Stomach smooth muscle (tissue), 2 donors: ENCODE data around the gene SLC4A4.

Experiments used
- H3K27ac ChIP-seq: one replicate; pipeline ENCODE4 v1.7.0; 2013; ENCODE audit warnings: mild to moderate bottlenecking, low read length, inconsistent platforms
- H3K27me3 ChIP-seq, 2 donors: one replicate each; pipeline ENCODE4 v1.7.0; 2013; ENCODE audit warnings: low read length in 2 of 2; ENCODE audit not compliant: insufficient read depth in 2 of 2, control insufficient read depth in 1 of 2
- H3K36me3 ChIP-seq, 2 donors: one replicate each; pipeline ENCODE4 v1.7.0; 2013; ENCODE audit warnings: low read length in 2 of 2; ENCODE audit not compliant: control insufficient read depth in 2 of 2, insufficient read depth in 2 of 2
- H3K4me1 ChIP-seq: one replicate; pipeline ENCODE4 v1.7.0; 2013; ENCODE audit warnings: low read length; ENCODE audit not compliant: control insufficient read depth, insufficient read depth
- H3K4me3 ChIP-seq, 2 donors: one replicate each; pipeline ENCODE4 v1.7.0; 2013; ENCODE audit warnings: low read length in 2 of 2
- H3K9ac ChIP-seq, 2 donors: one replicate each; pipeline ENCODE4 v1.7.0; 2013; ENCODE audit warnings: low read length in 2 of 2, mild to moderate bottlenecking in 1 of 2
- H3K9me3 ChIP-seq, 2 donors: one replicate each; pipeline ENCODE4 v1.7.0; 2013; ENCODE audit warnings: low read length in 2 of 2; ENCODE audit not compliant: control insufficient read depth in 2 of 2
- donor health status: healthy.
- donor health status: Pancreatic carcinoma.

SLC4A4 gene

GRCh38 chr4:71494539-71494938 lies 155.7 kb downstream of the SLC4A4 start:
- H3K36me3 ChIP-seq, result no peaks in the 10 kb centered on the region
- no peak overlapping the region for H3K9ac ChIP-seq
- no peak overlapping the region for H3K4me3 ChIP-seq
- H3K27ac ChIP-seq, result no peak overlapping the region
- no peaks in the 10 kb centered on the region for H3K9me3 ChIP-seq
- H3K27me3 ChIP-seq, result no peaks in the 10 kb centered on the region
- H3K4me1 ChIP-seq, result no peaks in the 10 kb centered on the region

DNA sequence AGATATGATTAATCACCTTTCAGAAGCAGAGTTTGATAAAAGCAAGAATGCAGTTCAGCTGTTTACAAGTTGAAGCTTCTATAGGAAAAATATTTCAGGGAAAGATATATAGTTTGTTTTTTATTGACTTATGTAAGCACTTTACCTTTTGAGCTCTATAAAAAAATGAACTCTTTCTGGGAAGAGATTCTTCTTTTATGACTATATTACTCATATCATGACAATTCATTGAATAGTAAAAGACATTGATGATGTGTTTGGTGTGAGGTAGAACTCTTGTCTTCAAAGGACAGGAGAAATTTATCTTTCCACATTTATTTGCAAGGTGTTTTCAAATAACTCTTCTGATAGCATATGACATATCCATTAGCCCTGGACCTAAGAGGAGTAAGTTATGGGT lies 156.6 kb downstream of the SLC4A4 start:
- Histone ChIP-seq H3K27me3 (no peaks in the 10 kb centered on the region), H3K9me3 (no peaks in the 10 kb centered on the region), H3K27ac (no peak overlapping the region), H3K36me3 (no peaks in the 10 kb centered on the region), H3K9ac (no peak overlapping the region), H3K4me1 (no peaks in the 10 kb centered on the region), H3K4me3 (no peak overlapping the region)

GRCh38 chr4:71497078-71497477 lies 158.3 kb downstream of the SLC4A4 start:
- no peaks in the 10 kb centered on the region for H3K9me3 ChIP-seq

GRCh38 chr4:71498002-71498401 lies 159.2 kb downstream of the SLC4A4 start:
- H3K9ac ChIP-seq, result no peak overlapping the region
- no peaks in the 10 kb centered on the region for H3K27me3 ChIP-seq
- H3K36me3 ChIP-seq, result no peaks in the 10 kb centered on the region
- no peak overlapping the region for H3K27ac ChIP-seq
- H3K4me1 ChIP-seq, result no peaks in the 10 kb centered on the region
- H3K4me3 ChIP-seq, result no peak overlapping the region
- no peaks in the 10 kb centered on the region for H3K9me3 ChIP-seq

More at GRCh38 chr4:71497078-71497477, 158.3 kb downstream of the SLC4A4 start:
- Histone ChIP-seq H3K36me3 (no peaks in the 10 kb centered on the region), H3K27me3 (no peaks in the 10 kb centered on the region), H3K9ac (no peak overlapping the region), H3K4me3 (no peak overlapping the region), H3K4me1 (no peaks in the 10 kb centered on the region), H3K27ac (no peak overlapping the region)

DNA sequence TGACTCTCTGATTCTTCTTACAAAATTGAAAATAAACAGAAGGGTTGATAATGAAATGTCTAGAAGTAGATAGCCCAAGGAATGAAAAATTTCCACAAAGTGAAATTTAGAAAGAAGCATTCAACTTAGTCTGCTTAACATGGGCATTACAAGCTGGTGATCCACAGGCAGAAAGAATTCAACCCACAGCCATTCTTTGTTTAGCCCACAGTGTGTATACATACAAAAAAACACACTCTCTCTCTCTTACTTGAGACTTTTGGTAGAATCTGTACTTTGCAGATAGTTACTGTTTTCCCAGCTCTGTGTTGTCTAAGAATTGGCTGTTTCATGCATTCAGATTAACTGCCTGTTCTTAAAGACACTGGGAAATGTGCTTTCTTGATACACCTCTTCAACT lies 159.8 kb downstream of the SLC4A4 start:
- no peaks in the 10 kb centered on the region for H3K4me1 ChIP-seq
- H3K27ac ChIP-seq, result no peak overlapping the region
- H3K9me3 ChIP-seq, result no peaks in the 10 kb centered on the region
- no peak overlapping the region for H3K9ac ChIP-seq
- no peaks in the 10 kb centered on the region for H3K27me3 ChIP-seq
- H3K4me3 ChIP-seq, result no peak overlapping the region
- no peaks in the 10 kb centered on the region for H3K36me3 ChIP-seq

DNA sequence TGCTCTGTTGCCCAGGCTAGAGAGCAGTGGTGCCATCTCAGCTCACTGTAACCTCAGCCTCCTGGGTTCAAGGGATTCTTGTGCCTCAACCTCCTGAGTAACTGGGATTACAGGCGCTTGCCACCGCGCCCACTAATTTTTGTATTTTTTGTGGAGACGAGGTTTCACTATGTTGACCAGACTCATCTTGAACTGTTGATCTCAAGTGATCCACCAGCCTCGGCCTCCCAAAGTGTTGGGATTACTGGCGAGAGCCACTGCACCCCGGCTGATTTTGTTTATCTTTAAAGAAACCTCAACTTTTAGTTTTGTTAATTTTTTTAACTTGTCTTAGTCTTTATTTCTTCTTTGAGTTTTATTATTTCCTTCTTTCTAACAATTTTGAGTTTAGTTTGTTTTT lies 163.2 kb downstream of the SLC4A4 start:
- Histone ChIP-seq H3K9me3 (no peaks in the 10 kb centered on the region), H3K4me3 (no peak overlapping the region), H3K9ac (no peak overlapping the region), H3K27me3 (no peaks in the 10 kb centered on the region), H3K27ac (no peak overlapping the region), H3K36me3 (no peaks in the 10 kb centered on the region), H3K4me1 (no peaks in the 10 kb centered on the region)

GRCh38 chr4:71518283-71518989 lies 179.6 kb downstream of the SLC4A4 start:
- Histone ChIP-seq H3K4me3 (no peak overlapping the region), H3K27me3 (no peaks in the 10 kb centered on the region), H3K9ac (no peak overlapping the region), H3K9me3 (no peaks in the 10 kb centered on the region), H3K27ac (no peak overlapping the region), H3K36me3 (no peaks in the 10 kb centered on the region), H3K4me1 (no peaks in the 10 kb centered on the region)

DNA sequence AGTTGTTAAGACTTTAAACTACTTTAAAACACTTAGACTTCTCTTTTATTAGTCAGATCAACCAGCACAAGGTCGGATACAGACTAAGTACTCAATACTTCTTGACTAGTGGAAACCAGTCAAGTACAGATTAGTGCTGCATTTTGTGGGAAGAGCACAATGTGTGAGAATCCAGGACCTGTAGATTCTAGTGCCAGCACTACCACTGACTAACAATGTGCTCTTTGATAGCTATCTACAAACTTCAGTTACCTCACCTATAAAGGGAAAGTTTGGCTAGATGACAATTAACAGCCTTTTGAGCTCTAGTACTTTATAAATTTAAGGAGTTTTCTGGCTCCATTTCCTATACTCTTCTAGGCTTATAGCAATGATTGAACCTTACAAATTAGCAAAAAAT lies 181.5 kb downstream of the SLC4A4 start:
- H3K36me3 ChIP-seq, result no peaks in the 10 kb centered on the region
- H3K4me3 ChIP-seq, result no peak overlapping the region
- H3K4me1 ChIP-seq, result no peaks in the 10 kb centered on the region
- no peaks in the 10 kb centered on the region for H3K27me3 ChIP-seq
- no peak overlapping the region for H3K27ac ChIP-seq
- H3K9me3 ChIP-seq, result no peaks in the 10 kb centered on the region
- no peak overlapping the region for H3K9ac ChIP-seq

- Histone ChIP-seq H3K27ac (no peak overlapping the region), H3K36me3 (no peaks in the 10 kb centered on the region), H3K9me3 (no peaks in the 10 kb centered on the region), H3K27me3 (no peaks in the 10 kb centered on the region), H3K4me3 (no peak overlapping the region), H3K9ac (no peak overlapping the region), H3K4me1 (no peaks in the 10 kb centered on the region)
Observed at GRCh38 chr4:71520850-71521249, 182.0 kb downstream of the SLC4A4 start.

- Histone ChIP-seq H3K4me1 (no peaks in the 10 kb centered on the region), H3K27me3 (no peaks in the 10 kb centered on the region), H3K36me3 (no peaks in the 10 kb centered on the region), H3K27ac (no peak overlapping the region), H3K4me3 (no peak overlapping the region), H3K9ac (no peak overlapping the region), H3K9me3 (no peaks in the 10 kb centered on the region)
Observed at GRCh38 chr4:71524756-71525155, 185.9 kb downstream of the SLC4A4 start.

DNA sequence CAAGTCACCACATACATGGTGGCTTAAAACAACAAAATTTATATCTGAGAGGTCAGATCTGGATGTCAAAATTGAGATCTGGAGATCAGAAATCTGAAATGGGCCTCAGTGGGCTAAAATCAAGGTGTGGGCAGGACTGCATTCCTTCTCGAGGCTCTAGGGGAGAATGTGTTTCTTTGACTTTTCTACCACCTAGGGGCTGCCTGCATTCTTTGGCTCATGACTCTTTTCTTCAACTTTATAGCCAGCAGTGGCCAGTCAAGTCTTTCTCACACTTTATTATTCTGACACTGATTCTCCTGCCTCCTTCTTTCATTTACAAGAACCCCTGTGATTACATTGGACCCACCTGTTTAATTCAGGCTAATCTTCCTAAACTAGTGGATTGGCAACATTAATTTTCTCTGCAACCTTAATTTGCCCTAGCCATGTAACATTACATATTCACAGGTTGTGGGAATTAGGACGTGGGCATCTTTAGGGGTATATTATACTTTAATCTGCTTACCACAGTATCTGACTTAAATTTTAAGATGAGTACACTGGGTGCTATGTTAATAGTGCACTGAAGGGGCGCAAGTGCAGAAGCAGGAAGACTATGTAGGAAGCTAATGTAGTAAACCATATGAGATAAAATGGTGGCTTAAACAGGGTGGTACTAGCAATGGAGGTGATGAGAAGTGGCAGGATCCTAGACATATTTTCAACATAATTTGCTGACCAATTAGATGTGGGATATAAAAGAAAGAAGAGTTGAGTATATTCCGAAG lies 188.0 kb downstream of the SLC4A4 start:
- H3K9me3 ChIP-seq, result no peaks in the 10 kb centered on the region
- H3K36me3 ChIP-seq, result no peaks in the 10 kb centered on the region
- no peak overlapping the region for H3K27ac ChIP-seq
- H3K9ac ChIP-seq, result no peak overlapping the region
- H3K4me3 ChIP-seq, result no peak overlapping the region
- H3K4me1 ChIP-seq, result no peaks in the 10 kb centered on the region
- H3K27me3 ChIP-seq, result no peaks in the 10 kb centered on the region
